ENCODE results near the gene LSG1. TPM values are rescaled to one million over a fixed set of nuclear protein-coding genes. Genes with fewer than 3 reads are reported as not detected.

The LSG1 gene
- total RNA-seq, 1 donor from 2014 or later: 55.4 TPM

- POLR2A ChIA-PET: no interaction called here
- TF ChIP-seq CTCF (IDR thresholded peaks at IDR 0.05): no peak
- ATAC-seq (ENCODE audit: low read depth): no peak
- intact Hi-C loops (cut with micrococcal nuclease): no loop called here
- no peak overlapping the region for H3K27ac Mint-ChIP-seq
- H3K4me3 Mint-ChIP-seq: no peak overlapping the region
- H3K36me3 Mint-ChIP-seq (ENCODE audit: low read depth): peaks cover 81% of the 10 kb centered on the region
- no peak for DNase-seq
- H3K27me3 Mint-ChIP-seq: no peaks in the 10 kb centered on the region
- CTCF ChIA-PET: no interaction called here
- no peaks in the 10 kb centered on the region for H3K9me3 Mint-ChIP-seq
- peaks cover 3% of the 10 kb centered on the region for H3K4me1 Mint-ChIP-seq
Measured at GRCh38 chr3:194664857-194665256, 7.1 kb downstream of the LSG1 start.

- no peak overlapping the region for H3K4me3 Mint-ChIP-seq
- ATAC-seq (ENCODE audit: low read depth) (no peak), DNase-seq (no peak)
- POLR2A ChIA-PET: no interaction called here
- H3K9me3 Mint-ChIP-seq: no peaks in the 10 kb centered on the region
- H3K36me3 Mint-ChIP-seq (ENCODE audit: low read depth): peaks cover 83% of the 10 kb centered on the region
- H3K27me3 Mint-ChIP-seq: no peaks in the 10 kb centered on the region
- intact Hi-C loops (cut with micrococcal nuclease): no loop called here
- no peak for TF ChIP-seq CTCF (IDR thresholded peaks at IDR 0.05)
- no peak overlapping the region for H3K27ac Mint-ChIP-seq
- CTCF ChIA-PET: interaction anchor here (2.5 kb wide), 1 partner anchor 9 kb away, joined by 9 read pairs; the partner anchor contains the start of gene LSG1
- H3K4me1 Mint-ChIP-seq: no peaks in the 10 kb centered on the region
Measured at GRCh38 chr3:194661946-194662345, 10.0 kb downstream of the LSG1 start.

- Mint-ChIP-seq H3K36me3 (ENCODE audit: low read depth) (peaks cover 80% of the 10 kb centered on the region), H3K27ac (no peak overlapping the region), H3K9me3 (no peaks in the 10 kb centered on the region), H3K4me3 (no peak overlapping the region), H3K4me1 (no peaks in the 10 kb centered on the region), H3K27me3 (no peaks in the 10 kb centered on the region)
- POLR2A ChIA-PET: interaction anchor here (1.1 kb wide), 1 partner anchor 11 kb away, joined by 3 read pairs; the partner anchor contains the start of gene LSG1
- DNase-seq: no peak
- ATAC-seq (ENCODE audit: low read depth): no peak
- CTCF ChIA-PET: interaction anchor here (0.6 to 2.5 kb wide), 2 partner anchors 10 to 24 kb away, joined by 3 to 9 read pairs; partner anchors contain the start of gene LSG1
- intact Hi-C loops (cut with micrococcal nuclease): no loop called here
- TF ChIP-seq CTCF (IDR thresholded peaks at IDR 0.05): no peak
Measured at GRCh38 chr3:194661374-194661773, 10.6 kb downstream of the LSG1 start.

- H3K27me3 Mint-ChIP-seq: no peaks in the 10 kb centered on the region
- H3K27ac Mint-ChIP-seq: no peak overlapping the region
- peaks cover 1% of the 10 kb centered on the region for H3K4me1 Mint-ChIP-seq
- ChIA-PET CTCF (interaction anchor here (2.5 kb wide), 1 partner anchor 12 kb away, joined by 9 read pairs; the partner anchor contains the start of gene LSG1), POLR2A (interaction anchor here (0.5 kb wide), 1 partner anchor 33 kb away, joined by 3 read pairs; no protein-coding TSS in a partner anchor)
- peaks cover 73% of the 10 kb centered on the region for H3K36me3 Mint-ChIP-seq (ENCODE audit: low read depth)
- DNase-seq (no peak), ATAC-seq (ENCODE audit: low read depth) (no peak)
- TF ChIP-seq CTCF (IDR thresholded peaks at IDR 0.05): no peak
- intact Hi-C loops (cut with micrococcal nuclease): no loop called here
- no peak overlapping the region for H3K4me3 Mint-ChIP-seq
- H3K9me3 Mint-ChIP-seq: no peaks in the 10 kb centered on the region
Measured at GRCh38 chr3:194659778-194660177, 12.2 kb downstream of the LSG1 start.

- Mint-ChIP-seq H3K9me3 (no peaks in the 10 kb centered on the region), H3K36me3 (ENCODE audit: low read depth) (peaks cover 76% of the 10 kb centered on the region), H3K4me3 (no peak overlapping the region), H3K27ac (no peak overlapping the region), H3K27me3 (no peaks in the 10 kb centered on the region), H3K4me1 (peaks cover 8% of the 10 kb centered on the region)
- ATAC-seq (ENCODE audit: low read depth) (no peak), DNase-seq (no peak)
- CTCF ChIA-PET: interaction anchor here (1.8 kb wide), 1 partner anchor 13 kb away, joined by 7 read pairs; the partner anchor contains the start of gene LSG1
- intact Hi-C loops (cut with micrococcal nuclease): no loop called here
- no peak for TF ChIP-seq CTCF (IDR thresholded peaks at IDR 0.05)
- POLR2A ChIA-PET: no interaction called here
Measured at GRCh38 chr3:194658477-194659242, 13.3 kb downstream of the LSG1 start.

All from activated B cell treated with CpG ODN at 0.5 μM for 24 hours (primary cell).